Measurements from ENCODE around the gene CUX1.

DNA sequence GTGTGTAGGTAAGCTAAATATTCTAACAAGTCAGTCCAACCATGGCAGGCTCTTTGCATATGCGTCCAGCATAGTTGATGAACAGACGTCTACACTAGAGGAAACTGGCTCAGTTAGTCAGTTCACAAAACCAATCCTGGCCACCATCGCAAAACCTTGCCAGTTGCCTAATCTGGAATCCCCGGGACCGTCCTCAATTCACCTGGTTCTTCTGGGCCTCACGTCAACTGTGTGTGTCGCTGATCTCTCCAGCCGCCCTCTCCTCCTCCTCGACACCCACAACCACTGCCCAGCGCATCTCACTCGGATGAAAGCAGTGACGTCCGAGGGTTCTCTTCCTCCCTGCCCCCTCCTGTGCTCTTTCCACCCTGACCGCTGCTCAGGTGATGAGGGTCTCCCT, 251.4 kb downstream of the CUX1 start:
- TF ChIP-seq CTCF (IDR thresholded peaks at IDR 0.05) (no peak), POLR2A (IDR thresholded peaks at IDR 0.05) (no peak)

Measured in body of pancreas (tissue), 4 donors.